H9 (cell line): ENCODE results near the gene USE1. TPM values are rescaled to one million over a fixed set of nuclear protein-coding genes. Genes with fewer than 3 reads are reported as not detected.

ENCODE experiments used
- DNase-seq: peaks from one replicate; pipeline ENCODE4 v3.0.0-alpha.2; 2017
- H2AFZ ChIP-seq: one replicate; pipeline ENCODE4 v1.6.1; 2013; ENCODE audit warnings: mild to moderate bottlenecking, low read length, control low read depth, moderate library complexity
- H2AK5ac ChIP-seq: 2 replicates; pipeline ENCODE4 v1.6.1; 2013; ENCODE audit warnings: low read length, control low read depth, mixed read lengths; ENCODE audit not compliant: insufficient read length
- H2BK120ac ChIP-seq: one replicate; pipeline ENCODE4 v1.6.1; 2013; ENCODE audit warnings: low read depth, mild to moderate bottlenecking, low read length, control low read depth, inconsistent platforms; ENCODE audit not compliant: poor library complexity, severe bottlenecking
- H2BK12ac ChIP-seq: 2 replicates; pipeline ENCODE4 v1.6.1; 2013; ENCODE audit warnings: low read length, control low read depth, mixed read lengths, low read depth; ENCODE audit not compliant: insufficient read length
- H2BK15ac ChIP-seq: 2 replicates; pipeline ENCODE4 v1.6.1; 2013; ENCODE audit warnings: low read depth, low read length, control low read depth
- H2BK20ac ChIP-seq: one replicate; pipeline ENCODE4 v1.6.1; 2013; ENCODE audit warnings: low read depth, mild to moderate bottlenecking, low read length, control low read depth, inconsistent platforms; ENCODE audit not compliant: poor library complexity, severe bottlenecking
- H2BK5ac ChIP-seq: 2 replicates; pipeline ENCODE4 v1.6.1; 2013; ENCODE audit warnings: low read length, control low read depth, mixed read lengths; ENCODE audit not compliant: insufficient read length
- H3K14ac ChIP-seq: 2 replicates; pipeline ENCODE4 v1.6.1; 2013; ENCODE audit warnings: low read length, control low read depth; ENCODE audit not compliant: insufficient read depth
- H3K18ac ChIP-seq: 2 replicates; pipeline ENCODE4 v1.6.1; 2013; ENCODE audit warnings: low read depth, mild to moderate bottlenecking, mixed read lengths, low read length, control low read depth; ENCODE audit not compliant: insufficient read length
- H3K23ac ChIP-seq: 2 replicates; pipeline ENCODE4 v1.6.1; 2013; ENCODE audit warnings: low read length, control low read depth, mixed read lengths, low read depth; ENCODE audit not compliant: insufficient read length
- H3K23me2 ChIP-seq: 2 replicates; pipeline ENCODE4 v1.6.1; 2013; ENCODE audit warnings: low read depth, mild to moderate bottlenecking, mixed read lengths, low read length, control low read depth; ENCODE audit not compliant: insufficient read length, poor library complexity, severe bottlenecking
- H3K27ac ChIP-seq: 2 replicates; pipeline ENCODE4 v1.5.1; 2013; ENCODE audit warnings: low read length, control low read depth, mixed read lengths, low read depth; ENCODE audit not compliant: insufficient read length
- H3K27me3 ChIP-seq: 2 replicates; pipeline ENCODE4 v1.6.1; 2013; ENCODE audit warnings: low read length, control low read depth, inconsistent platforms; ENCODE audit not compliant: insufficient read depth
- H3K4ac ChIP-seq: 2 replicates; pipeline ENCODE4 v1.6.1; 2013; ENCODE audit warnings: low read depth, mild to moderate bottlenecking, control low read depth, inconsistent platforms, low read length, moderate library complexity
- H3K4me1 ChIP-seq: 2 replicates; pipeline ENCODE4 v1.6.1; 2013; ENCODE audit warnings: low read length, control low read depth, inconsistent platforms; ENCODE audit not compliant: insufficient read depth
- H3K4me2 ChIP-seq: 2 replicates; pipeline ENCODE4 v1.6.1; 2013; ENCODE audit warnings: low read length, control low read depth, mixed read lengths; ENCODE audit not compliant: insufficient read length, insufficient read depth
- H3K56ac ChIP-seq: 2 replicates; pipeline ENCODE4 v1.6.1; 2013; ENCODE audit warnings: low read depth, mild to moderate bottlenecking, mixed read lengths, low read length, control low read depth; ENCODE audit not compliant: insufficient read length
- H3K79me1 ChIP-seq: 2 replicates; pipeline ENCODE4 v1.6.1; 2013; ENCODE audit warnings: low read depth, mild to moderate bottlenecking, moderate library complexity, low read length, control low read depth, inconsistent platforms; ENCODE audit not compliant: insufficient read depth, poor library complexity, severe bottlenecking
- H3K79me2 ChIP-seq: 2 replicates; pipeline ENCODE4 v1.6.1; 2013; ENCODE audit warnings: low read length, control low read depth, inconsistent platforms; ENCODE audit not compliant: insufficient read depth
- H3K9ac ChIP-seq: 2 replicates; pipeline ENCODE4 v1.6.1; 2013; ENCODE audit warnings: low read length, control low read depth, mixed read lengths; ENCODE audit not compliant: insufficient read length; ENCODE audit errors: extremely low read depth
- H3K9me3 ChIP-seq: one replicate; pipeline ENCODE4 v1.6.1; 2013; ENCODE audit warnings: low read depth, low read length, inconsistent platforms; ENCODE audit not compliant: control insufficient read depth
- H3T11ph ChIP-seq: one replicate; pipeline ENCODE4 v1.6.1; 2013; ENCODE audit warnings: mild to moderate bottlenecking, low read length, control low read depth, inconsistent platforms
- H4K20me1 ChIP-seq: one replicate; pipeline ENCODE4 v1.6.1; 2013; ENCODE audit not compliant: control insufficient read depth, insufficient read length, insufficient read depth
- H4K5ac ChIP-seq: 2 replicates; pipeline ENCODE4 v1.6.1; 2013; ENCODE audit warnings: low read depth, mild to moderate bottlenecking, mixed read lengths, low read length, control low read depth; ENCODE audit not compliant: insufficient read length
- H4K8ac ChIP-seq: replicated peaks from 2 replicates; pipeline ENCODE4 v1.6.1; 2013; ENCODE audit warnings: low read length, control low read depth, mixed read lengths, low read depth; ENCODE audit not compliant: insufficient read length
- H4K91ac ChIP-seq: 2 replicates; pipeline ENCODE4 v1.6.1; 2013; ENCODE audit warnings: low read depth, mild to moderate bottlenecking, moderate library complexity, mixed read lengths, low read length, control low read depth; ENCODE audit not compliant: insufficient read length
- H3K27ac Mint-ChIP-seq, 3 experiments: 2 replicates in 2 of 3; 3 replicates in 1 of 3; pipeline ENCODE4 v1.8.0; 2020 to 2021; ENCODE audit warnings: mixed read lengths in 3 of 3, mild to moderate bottlenecking in 1 of 3, moderate library complexity in 1 of 3
- H3K27me3 Mint-ChIP-seq: 2 replicates; pipeline ENCODE4 v1.8.0; 2021; ENCODE audit warnings: low read depth, mild to moderate bottlenecking, moderate library complexity, mixed read lengths
- H3K36me3 Mint-ChIP-seq, 3 experiments: 2 replicates in 2 of 3; 3 replicates in 1 of 3; pipeline ENCODE4 v1.8.0; 2020 to 2021; ENCODE audit warnings: low read depth in 3 of 3, mixed read lengths in 3 of 3; ENCODE audit not compliant: insufficient read depth in 1 of 3
- H3K4me1 Mint-ChIP-seq, 2 experiments: 2 replicates each; pipeline ENCODE4 v1.8.0; 2020; ENCODE audit warnings: mixed read lengths in 2 of 2
- H3K4me3 Mint-ChIP-seq, 2 experiments: 2 replicates in 1 of 2; 3 replicates in 1 of 2; pipeline ENCODE4 v1.8.0; 2020 to 2021; ENCODE audit warnings: mild to moderate bottlenecking in 2 of 2, mixed read lengths in 2 of 2, moderate library complexity in 1 of 2
- H3K9me3 Mint-ChIP-seq, 2 experiments: 2 replicates in 1 of 2; 3 replicates in 1 of 2; pipeline ENCODE4 v1.8.0; 2020; ENCODE audit warnings: mild to moderate bottlenecking in 2 of 2, mixed read lengths in 2 of 2, moderate library complexity in 1 of 2
- WGBS: extraction: QIAGEN DNeasy Blood & Tissue Kit; methylation state at CpG from one replicate; pipeline ENCODE4 v1.1.7; 2013; ENCODE audit warnings: missing lambda C conversion rate, low lambda C conversion rate, mixed read lengths; ENCODE audit not compliant: insufficient read length; ENCODE audit errors: extremely low coverage; 5-methylcytosine and 5-hydroxymethylcytosine counted together
- total RNA-seq: library from RNA; stranded (reverse); gene quantifications from 2 replicates; pipeline ENCODE4 v1.2.1, GENCODE V29; 2021
- TF ChIP-seq, protein P1 (sequence below): fragments of 200-600 bp; sonication (generic); conservative IDR thresholded peaks from 3 replicates; pipeline ENCODE4 v1.8.0; 2021; ENCODE audit warnings: antibody characterized with exemption, mild to moderate bottlenecking

USE1 gene
- total RNA-seq, 1 experiment from 2014 or later, result 16.2 TPM

DNA sequence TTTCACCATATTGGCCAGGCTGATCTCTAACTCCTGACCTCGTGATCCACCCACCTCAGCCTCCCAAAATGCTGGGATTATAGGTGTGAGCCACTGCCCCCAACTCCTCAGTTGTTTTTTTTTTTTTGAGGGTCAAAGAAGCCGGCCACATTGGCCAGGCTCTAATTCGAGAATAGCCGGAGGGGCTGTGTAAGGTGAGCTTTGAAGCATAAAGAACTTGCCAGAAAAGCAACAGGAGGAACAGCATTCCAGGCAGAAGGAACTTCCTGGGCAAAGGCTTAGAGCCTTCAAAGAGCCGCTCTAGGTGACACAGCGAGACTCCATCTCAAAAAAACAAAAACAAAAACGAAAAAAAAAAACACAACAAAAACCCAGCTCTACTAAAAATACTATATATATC, 50.9 kb downstream of the USE1 start:
- Mint-ChIP-seq H3K27ac (no peak overlapping the region), H3K4me1 (peaks cover 15 to 28% of the 10 kb centered on the region in 2 experiments), H3K36me3 (peaks cover 6 to 19% (median 16%) of the 10 kb centered on the region in 3 experiments), H3K4me3 (no peak overlapping the region), H3K27me3 (peaks cover 1% of the 10 kb centered on the region), H3K9me3 (no peaks in the 10 kb centered on the region; a peak in 1 of 5 replicates)
- WGBS, result no CpG with 5 or more reads among the region's 7 CpGs
- Histone ChIP-seq H3K14ac (no peak overlapping the region), H4K5ac (no peak overlapping the region), H2BK15ac (no peak overlapping the region), H2AK5ac (no peak overlapping the region), H3K4ac (no peak overlapping the region), H3K27ac (no peak overlapping the region), H3K4me1 (peaks cover 4% of the 10 kb centered on the region; the same call in 1 of the 2 replicates), H4K8ac (no peak overlapping the region), H4K91ac (no peak overlapping the region), H2BK5ac (no peak overlapping the region), H3K9ac (no peak overlapping the region), H2BK12ac (no peak overlapping the region), H3K4me2 (no peak overlapping the region), H3K18ac (no peak overlapping the region), H3K27me3 (no peaks in the 10 kb centered on the region), H2BK20ac (no peak overlapping the region), H3K23me2 (peaks cover 5% of the 10 kb centered on the region), H2BK120ac (no peak overlapping the region), H3K9me3 (no peaks in the 10 kb centered on the region), H4K20me1 (no peaks in the 10 kb centered on the region), H2AFZ (no peak overlapping the region), H3K56ac (no peak overlapping the region), H3T11ph (no peak overlapping the region), H3K23ac (no peak overlapping the region), H3K79me1 (peaks cover 10% of the 10 kb centered on the region), H3K79me2 (no peaks in the 10 kb centered on the region)
- no peak for DNase-seq
- TF ChIP-seq, protein P1, sequence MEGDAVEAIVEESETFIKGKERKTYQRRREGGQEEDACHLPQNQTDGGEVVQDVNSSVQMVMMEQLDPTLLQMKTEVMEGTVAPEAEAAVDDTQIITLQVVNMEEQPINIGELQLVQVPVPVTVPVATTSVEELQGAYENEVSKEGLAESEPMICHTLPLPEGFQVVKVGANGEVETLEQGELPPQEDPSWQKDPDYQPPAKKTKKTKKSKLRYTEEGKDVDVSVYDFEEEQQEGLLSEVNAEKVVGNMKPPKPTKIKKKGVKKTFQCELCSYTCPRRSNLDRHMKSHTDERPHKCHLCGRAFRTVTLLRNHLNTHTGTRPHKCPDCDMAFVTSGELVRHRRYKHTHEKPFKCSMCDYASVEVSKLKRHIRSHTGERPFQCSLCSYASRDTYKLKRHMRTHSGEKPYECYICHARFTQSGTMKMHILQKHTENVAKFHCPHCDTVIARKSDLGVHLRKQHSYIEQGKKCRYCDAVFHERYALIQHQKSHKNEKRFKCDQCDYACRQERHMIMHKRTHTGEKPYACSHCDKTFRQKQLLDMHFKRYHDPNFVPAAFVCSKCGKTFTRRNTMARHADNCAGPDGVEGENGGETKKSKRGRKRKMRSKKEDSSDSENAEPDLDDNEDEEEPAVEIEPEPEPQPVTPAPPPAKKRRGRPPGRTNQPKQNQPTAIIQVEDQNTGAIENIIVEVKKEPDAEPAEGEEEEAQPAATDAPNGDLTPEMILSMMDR, result no peak
